Fibroblast of skin of left quadriceps (primary cell): ENCODE measurements around the gene IFNLR1.
"Not testable (repeated sequence)": the region's sequence is repeated elsewhere in the genome, so short reads cannot be mapped to it uniquely, and the experiment has no call there.

Source experiments
- DNase-seq, 2 experiments: peaks; one replicate each; pipeline ENCODE4 v3.0.0-alpha.2; 2013; ENCODE audit warnings: low read depth in 2 of 2

IFNLR1 gene

DNA sequence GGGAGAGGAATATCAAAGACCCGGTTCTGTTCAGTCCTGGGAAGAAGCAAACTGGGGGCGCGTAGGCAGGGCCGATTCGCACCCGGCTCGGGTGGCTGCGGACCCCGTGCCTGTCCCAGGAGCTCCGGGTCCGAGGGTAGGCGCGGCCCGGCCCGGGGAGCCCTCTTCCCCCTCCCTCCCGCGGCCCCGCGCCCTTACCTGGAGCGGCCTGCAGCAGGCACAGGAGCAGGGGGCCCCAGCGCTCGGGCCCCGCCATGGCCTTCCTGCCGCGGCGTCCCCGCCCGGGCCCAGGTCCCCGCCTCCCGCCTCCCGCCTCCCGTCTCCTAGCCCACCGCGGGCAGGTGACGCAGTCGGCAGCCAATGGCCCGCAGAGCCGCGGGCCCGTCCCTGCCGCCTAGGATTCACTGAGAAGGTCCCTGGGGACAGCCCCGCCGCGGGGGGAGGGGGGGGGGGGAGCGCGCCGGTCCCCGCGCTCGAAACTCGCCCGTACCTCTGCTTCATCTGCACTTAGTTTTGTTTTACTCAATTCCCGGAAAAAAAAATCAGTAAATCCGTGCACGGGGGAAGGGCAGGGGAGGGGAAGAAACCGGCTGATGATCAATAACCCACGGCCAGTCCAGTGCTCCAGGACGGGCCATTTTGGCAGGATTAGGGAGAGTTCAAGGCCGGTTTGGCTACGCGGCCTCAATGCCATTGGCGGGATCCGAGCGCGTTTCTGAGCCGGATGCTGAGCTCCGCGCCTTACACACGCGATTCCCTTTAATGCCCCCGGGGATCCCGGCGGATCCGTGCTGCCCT is at the start of gene IFNLR1:
Gene IFNLR1, minus strand, starts transcription at position 297 of the 798 bp plus-strand sequence. Its CDS starts 41 bp downstream, at position 256.
- DNase-seq, result no peak

DNA sequence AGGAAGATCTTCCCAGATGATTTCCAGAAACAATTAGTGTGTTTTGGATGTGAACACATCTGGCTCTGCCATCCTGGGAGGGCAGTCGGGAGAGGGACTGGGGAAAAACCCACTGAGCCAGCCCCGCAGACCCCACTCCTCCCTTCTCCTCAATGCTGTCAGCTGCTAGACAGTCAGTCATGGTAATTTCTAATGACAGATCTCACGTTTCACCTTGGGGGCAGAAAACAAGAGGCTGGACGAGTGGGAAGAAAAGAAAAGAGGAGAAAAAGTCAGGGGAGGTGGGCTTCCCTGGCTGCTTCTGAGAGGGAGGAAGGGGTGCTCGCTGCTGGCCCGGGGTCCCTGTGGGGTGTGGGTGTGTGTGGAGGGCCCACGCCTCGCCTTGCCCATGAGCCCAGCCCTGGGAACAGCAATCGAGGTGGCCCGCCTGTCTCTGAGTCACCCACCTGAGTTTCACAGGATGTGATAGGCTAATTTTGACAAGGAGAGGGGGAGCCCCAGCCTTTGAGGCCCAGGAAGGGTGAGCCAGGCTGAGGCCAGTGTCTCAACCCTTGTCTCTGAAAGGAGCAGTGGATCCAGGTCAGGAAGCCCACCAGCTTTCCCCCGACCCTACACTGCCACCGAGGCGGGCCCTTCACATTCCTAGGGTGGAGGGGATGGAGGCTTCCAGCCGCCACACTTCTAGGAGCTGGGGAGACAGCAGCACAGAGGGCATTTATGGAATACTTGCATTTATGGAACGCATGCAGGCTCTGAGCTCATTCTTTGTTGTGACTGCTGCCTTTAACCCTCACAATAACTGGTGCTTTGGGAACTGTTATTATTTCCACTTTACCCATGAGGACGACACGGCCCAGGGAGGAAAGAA is 49.1 kb upstream of the IFNLR1 start:
- no peak for DNase-seq

DNA sequence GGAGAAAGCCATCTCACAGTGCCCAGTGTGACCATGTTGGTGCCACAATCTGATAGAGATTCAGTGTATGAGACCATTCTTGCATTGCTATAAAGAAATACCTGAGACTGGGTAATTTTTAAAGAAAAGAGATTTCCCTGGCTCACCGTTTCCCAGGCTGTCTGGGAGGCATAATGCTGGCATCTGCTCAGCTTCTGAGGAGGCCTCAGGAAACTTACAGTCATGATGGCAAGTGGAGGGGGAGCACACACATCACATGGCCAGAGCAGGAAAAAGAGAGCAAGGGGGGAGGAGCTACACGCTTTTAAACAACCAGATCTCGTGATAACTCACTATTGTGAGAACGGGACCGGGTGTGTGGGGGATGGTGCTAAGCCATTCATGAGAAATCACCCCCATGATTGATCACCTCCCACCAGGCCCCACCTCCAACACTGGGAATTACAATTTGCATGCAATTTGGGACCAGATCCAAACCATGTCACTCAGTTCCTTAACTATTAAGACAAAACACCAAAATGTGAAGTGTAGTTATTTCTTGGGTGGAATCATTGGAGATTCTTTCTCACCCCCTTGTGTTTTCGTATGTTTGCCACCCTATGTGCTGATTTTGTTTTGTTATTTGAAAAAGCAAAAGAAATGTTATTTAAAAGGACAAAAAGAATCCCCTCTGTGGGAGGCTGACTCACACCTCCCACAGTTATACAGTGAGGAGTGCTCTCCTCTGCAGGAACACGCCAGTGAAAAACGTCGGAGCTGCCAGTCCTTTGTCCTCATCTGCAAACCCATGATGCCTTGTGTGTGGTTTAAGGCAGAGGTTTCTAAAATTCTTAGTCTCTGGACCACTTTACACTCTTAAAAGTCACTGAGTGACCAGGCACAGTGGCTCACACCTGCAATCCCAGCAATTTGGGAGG is 46.9 kb upstream of the IFNLR1 start:
- DNase-seq, result no peak

DNA sequence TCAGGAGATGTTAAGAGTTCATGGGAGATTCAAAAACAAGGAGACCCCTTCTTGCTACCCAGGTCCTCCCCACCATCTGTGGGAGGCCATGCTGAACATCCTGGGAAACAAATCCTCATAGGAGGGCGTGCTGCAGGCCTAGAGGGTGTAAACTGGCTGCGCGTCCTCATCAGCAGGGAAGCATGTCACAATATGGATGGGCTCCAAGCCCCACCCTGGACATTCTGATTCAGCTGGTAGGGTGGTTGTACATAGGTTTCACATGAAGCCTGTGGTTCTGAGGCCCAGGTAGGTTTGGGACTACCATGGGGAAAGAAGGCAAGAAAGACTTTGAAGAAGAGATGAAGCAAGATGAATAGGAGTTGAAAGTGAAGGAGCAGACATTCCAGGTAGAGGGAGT is 44.6 kb upstream of the IFNLR1 start:
- no peak for DNase-seq

DNA sequence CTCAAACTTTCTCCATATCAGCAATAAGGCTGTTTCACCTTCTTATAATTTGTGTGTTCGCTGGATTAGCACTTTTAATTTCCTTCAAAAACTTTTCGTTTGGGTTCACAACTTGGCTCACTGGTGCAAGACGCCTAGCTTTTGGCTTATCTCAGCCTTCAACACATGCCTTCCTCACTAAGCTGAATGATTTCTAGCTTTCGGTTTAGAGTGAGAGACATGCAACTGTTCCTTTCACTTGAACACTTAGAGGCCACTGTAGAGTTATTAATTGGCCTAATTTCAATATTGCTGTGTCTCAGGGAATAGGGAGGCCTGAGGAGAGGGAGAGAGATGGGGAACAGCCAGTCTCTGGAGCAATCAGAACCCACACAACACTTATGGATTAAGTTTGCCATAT is 41.2 kb upstream of the IFNLR1 start:
- no peak for DNase-seq

DNA sequence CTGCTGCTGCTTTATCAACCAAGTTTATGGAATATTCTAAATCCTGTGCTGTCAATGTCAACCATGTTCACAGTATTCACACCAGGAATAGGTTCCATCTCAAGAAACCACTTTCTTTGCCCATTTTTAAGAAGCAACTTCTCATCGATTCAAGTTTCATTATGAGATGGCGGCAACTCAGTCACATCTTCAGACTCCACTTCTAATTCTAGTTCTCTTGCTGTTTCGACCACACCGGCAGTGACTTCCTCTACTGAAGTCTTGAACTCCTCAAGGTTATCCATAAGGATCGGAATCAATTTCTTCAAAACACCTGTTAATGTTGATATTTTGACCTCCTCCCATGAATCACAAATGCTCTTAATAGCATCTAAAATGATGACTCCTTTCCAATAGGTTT is 39.7 kb upstream of the IFNLR1 start:
- DNase-seq, result no peak

DNA sequence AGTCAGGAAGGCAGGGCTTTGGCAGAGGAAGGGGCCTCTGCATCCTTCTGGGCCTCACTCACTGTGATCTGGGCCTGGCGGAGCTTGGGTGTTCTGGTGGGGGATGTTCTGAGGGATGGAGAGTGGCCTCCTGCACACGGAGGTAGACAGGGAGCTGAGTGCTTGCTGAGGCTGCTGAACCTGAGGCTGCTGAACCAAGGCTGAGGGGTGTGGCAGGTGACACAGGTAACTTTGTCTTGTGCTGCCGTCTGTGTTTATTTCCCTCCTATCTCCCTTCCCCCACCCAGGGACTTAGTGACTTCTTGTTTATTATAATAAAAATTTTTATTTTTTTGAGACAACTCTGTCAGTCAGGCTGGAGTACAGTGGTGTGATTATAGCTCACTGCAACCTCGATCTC is 37.7 kb upstream of the IFNLR1 start:
- no peak for DNase-seq

DNA sequence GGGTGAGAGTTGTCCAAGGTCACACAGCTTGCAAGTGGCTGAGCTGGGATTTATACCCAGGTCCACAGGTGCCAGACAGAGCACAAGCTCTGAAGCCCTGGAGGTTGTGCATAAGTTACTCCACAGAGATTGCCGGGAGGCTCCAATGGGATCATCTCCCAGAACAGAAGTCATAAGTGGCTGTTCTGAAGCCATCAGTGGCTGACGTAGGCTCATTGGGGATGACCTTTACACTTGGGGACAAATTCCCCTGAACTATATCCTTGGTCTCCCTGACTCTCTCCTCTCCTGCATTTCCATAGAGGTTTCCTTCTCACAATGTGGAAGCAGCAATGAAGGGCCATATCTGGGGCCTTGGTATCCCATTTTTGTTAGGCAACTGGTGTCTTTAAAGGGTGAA is 37.0 kb upstream of the IFNLR1 start:
- no peak for DNase-seq

DNA sequence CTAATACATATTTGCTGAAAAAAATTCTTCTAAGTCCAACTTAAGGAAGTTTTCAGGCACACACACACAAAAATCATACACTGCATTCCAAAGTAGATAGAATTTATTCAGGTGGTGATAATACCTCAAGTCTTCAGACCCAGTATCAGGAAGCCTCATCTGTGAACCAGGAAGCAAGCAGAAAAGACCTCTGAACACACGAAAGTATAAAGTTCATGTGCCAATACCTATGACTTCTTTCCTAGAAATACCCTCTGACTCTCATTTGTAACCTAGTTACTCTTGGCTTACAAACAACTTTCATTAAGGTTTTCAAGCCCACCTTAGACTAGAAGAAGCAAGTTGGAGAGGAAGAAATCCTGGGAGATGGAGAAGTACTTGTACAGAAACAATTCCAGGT is 35.7 kb upstream of the IFNLR1 start:
- no peak for DNase-seq

DNA sequence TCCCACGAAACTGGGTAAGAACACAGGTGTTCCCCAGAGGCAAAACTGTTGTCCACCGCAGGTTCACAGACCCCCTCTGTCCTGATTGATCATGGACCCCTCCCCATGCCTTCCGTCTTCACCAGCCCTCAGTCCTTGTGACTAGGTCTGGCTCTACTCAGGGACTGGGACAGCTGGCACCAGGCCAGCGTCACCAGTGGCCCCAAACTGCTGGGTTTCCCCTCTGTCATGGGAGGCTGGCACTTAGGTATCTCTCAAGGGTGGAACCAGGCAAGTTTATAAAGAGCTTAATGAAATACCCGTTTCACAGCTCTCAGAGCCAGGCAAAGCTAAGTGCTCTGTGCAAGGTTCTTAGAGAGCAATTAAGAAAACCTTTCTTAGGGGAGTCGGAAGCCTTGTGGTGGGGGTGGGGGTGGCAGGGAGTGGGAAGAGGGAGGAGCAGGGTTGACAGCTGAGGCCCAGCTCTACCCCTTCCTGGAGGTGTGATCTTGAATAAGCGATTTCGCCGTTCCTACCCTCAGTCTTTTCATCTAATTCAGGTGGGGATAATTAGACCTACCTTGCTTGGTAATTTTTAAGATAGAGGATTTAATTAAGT is 35.0 kb upstream of the IFNLR1 start:
- DNase-seq, result no peak

DNA sequence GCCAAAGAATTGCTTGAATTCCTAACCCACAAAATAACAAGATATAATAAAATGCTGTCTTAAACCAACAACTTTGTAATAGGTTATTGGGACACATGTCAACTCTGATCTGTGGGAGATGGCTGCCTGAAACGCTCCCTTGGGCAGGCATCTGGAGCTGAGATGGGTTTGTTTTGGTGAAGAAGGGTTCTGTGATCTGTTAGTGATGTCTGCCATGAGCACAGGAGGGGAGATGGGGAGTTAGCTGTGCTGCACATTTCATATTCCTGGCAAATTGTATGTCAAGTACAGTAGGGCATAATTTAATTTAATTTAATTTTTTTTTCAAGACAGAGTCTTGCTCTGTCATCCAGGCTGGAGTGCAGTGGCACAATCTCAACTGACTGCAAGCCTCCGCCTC is 34.2 kb upstream of the IFNLR1 start:
- DNase-seq, result no peak

DNA sequence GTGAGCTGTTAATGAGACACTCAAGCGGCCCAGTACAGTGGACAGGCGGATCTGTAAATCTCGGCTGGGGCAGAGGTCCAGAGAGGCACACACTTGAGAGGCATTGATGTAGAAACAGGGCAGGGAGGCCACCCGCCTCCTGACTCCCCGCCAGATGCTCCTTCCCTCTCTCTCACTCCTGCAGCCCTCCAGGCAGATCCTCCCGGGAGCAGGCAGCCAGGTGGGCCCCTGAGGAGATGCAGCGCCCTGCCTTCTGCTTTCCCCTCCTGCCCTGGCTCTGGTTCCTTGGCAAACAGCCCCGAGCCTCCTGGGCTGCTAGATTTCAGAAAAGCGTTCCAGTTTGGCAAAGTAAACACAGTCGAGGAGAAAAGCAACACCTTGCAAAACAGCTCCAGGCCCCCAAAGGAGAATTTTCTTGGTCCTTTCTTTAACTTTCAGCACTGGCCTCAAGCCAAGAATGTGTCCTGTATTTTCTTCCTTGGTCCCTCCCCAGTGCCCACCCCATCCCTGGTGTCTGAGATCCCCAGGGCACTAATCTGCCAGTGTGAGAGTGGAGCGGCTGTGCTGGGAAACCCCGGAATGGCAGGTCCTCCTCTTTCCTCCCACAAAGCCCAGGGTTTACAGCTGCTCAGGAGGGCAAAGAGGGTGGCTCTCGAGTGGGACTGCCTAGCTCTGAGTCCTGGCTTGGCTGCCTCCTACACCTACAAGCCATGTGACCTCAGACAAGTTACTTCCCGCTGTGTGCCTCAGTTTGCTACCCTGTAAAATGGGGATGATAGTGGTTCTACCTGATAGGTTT is 29.4 kb upstream of the IFNLR1 start:
- no peak for DNase-seq

DNA sequence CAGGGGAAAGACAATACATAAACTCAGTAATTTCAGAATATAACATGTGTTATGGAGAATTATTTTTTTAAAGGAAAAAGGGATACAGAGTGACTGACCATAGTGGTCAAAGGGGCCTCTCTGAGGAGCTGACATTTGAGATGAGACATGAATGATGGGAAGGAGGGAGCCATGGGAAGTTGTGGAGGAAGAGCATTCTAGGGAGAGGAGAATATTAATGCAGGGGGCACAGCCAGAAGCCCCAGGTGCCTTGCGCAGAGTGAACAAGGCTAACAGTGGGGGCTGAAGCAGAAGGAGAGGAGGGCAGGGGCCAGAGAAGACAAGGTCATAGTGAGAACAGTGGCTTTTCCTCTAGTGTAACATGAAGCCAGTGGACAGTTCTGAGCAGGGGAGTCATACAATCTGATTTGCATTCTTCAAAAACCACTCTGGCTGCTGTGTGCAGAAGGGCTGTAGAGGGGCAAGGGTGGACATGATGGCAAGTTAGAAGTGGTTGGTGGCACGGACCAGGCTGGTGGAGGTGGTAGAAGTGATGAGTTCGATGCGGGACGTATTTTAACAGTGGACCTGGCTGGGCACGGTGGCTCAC is 28.2 kb upstream of the IFNLR1 start:
- no peak for DNase-seq

DNA sequence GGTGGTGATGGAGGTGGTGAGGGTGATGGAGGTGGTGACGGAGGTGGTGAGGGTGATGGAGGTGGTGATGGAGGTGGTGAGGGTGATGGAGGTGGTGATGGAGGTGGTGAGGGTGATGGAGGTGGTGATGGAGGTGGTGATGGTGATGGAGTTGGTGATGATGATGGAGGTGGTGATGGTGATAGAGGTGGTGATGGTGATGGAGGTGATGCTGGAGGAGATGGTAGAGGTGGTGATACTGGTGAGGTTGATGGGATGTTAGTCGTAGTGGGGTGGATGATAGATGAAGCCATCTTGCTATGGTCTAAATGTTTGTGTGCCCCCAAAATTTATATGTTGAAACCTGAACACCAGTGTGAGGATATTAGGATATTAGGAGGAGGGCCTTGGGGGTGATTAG is 25.3 kb upstream of the IFNLR1 start:
- no peak for DNase-seq

DNA sequence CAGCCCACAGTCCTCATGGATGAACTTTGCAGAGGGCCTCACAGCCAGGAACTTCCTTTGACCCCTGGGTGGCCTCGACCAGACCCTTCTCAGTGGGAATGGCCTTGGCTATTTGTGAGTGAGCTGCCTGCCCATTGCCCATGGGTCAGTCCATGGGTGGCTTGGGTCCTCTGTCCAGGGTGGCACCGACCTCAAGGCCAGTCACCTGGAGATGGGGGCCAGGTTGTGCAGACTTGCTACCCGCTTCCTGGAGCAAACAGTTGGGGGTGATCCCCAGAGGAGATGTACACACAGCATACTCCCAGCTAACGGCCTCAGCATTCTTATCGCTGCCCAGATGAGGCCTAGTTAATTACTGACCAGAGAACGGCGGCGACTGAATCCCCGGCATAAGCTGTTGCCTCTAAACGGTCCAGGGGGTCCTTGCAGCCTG is 23.1 kb upstream of the IFNLR1 start:
- DNase-seq, result no peak

DNA sequence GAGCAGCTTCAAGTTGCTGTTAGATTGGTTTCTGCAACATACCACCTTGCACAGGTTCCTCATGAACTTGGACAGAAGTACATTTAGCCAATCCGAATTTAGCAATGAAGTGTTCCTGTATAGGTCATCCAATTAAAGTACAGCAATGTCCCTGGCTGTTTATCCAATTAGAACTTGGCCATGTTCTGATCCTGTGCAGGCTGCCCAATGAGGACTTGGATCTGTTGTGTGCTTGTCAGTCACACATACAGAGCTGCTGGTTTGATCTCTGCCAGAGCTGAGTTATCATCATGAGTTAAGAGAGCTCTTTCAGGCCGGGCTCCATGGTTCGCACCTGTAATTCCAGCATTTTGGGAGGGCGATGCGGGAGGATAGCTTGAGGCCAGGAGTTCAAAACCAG is 22.0 kb upstream of the IFNLR1 start:
- no peak for DNase-seq

DNA sequence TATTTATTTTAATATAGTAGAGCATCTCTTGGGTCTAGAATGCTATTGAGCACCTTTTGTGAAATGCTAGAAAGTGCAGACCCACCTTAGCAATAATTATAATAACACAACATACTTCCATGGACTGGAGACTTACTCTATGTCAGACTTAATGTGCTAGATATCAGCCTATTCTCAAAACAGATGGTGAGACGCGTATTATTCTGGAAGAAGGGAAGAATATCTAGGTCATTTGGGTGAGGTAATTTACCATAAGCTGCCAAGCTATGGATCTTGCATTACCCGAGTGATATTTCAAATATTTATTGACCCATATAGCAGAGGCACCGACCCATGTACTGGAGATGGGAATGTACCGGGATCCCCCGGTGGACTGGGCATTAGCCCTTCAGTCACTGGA is 20.6 kb upstream of the IFNLR1 start:
- no peak for DNase-seq

DNA sequence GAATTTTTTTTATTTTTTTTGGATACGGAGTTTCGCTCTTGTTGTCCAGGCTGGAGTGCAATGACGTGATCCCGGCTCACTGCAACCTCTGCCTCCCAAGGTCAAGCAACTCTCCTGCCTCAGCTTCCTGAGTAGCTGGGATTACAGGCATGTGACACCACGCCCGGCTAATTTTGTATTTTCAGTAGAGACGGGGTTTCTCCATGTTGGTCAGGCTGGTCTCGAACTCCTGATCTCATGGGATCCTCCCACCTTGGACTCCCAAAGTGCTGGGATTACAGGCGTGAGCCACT is 20.3 kb upstream of the IFNLR1 start:
- DNase-seq, result not testable (repeated sequence)

DNA sequence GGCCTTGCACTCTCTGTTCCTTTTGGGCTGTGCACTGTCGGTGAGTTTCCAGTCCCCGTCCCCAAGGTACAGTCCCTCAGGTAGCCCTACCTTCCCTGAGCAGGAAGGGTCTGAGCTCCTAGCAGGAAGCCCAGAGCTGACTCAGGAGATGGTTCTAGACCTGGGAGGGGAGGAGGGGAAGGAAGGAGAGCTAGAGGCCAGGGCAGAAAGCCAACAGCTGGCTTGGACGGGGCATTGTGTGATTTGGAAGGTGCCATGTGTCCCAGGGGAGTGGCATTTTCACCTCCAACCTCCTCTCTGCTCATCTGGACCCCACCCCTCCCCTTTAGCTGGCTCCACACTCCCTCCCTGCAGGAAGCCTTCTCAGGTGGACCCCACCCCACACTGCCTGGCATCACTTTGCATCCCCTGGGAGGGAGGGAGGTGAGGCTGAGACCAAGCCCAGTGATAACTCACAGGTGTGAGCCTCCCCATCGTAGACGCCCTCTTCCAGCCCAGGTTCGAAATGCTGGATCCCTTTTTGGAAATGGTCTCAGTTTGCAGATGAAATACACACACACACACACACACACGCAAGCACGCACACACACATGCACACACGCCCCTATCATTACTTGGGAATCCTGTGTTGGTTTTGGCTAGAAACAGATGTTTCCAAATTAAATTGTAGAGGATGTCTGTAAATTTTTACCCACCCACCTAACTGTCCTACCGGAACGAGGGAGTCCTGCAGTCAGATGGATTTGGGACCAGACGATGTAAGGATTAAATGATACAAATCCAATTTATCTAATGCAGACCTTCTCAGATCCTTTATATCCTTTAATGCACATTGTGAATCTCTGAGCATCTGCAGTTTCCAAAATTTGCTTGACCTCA is 19.7 kb upstream of the IFNLR1 start:
- no peak for DNase-seq

DNA sequence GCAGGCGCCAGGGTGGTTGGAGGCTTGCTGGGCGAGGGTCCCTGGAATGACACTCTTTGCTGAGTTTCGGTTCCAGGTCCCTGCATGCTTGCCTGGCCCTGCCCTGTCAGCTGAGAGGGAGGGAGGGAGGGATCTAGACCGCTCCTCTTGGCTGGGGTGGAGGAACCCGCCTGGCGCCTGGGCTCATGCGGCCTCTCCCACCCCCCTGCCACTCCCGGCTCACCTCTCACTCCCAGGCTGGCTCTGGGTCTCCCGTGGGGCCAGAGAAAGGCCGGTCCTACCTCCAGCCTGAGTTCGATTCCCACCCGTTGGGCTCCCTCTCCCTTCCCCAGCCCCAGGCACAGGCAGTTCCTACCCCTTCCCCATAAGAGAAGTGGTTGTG is 19.0 kb upstream of the IFNLR1 start:
- DNase-seq, result no peak
